Activated CD8-positive, alpha-beta memory T cell treated with anti-CD3 and anti-CD28 coated beads, Interleukin-2, amount 50 U/mL, for 4 hours (primary cell): Measurements from ENCODE around the gene IGFBP2.
"Not testable (repeated sequence)": the region's sequence is repeated elsewhere in the genome, so short reads cannot be mapped to it uniquely, and the experiment has no call there.

Experiments used
- DNase-seq: peaks from one replicate; pipeline ENCODE4 v3.0.0-alpha.2; 2020

The IGFBP2 gene, protein sequence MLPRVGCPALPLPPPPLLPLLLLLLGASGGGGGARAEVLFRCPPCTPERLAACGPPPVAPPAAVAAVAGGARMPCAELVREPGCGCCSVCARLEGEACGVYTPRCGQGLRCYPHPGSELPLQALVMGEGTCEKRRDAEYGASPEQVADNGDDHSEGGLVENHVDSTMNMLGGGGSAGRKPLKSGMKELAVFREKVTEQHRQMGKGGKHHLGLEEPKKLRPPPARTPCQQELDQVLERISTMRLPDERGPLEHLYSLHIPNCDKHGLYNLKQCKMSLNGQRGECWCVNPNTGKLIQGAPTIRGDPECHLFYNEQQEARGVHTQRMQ

DNA sequence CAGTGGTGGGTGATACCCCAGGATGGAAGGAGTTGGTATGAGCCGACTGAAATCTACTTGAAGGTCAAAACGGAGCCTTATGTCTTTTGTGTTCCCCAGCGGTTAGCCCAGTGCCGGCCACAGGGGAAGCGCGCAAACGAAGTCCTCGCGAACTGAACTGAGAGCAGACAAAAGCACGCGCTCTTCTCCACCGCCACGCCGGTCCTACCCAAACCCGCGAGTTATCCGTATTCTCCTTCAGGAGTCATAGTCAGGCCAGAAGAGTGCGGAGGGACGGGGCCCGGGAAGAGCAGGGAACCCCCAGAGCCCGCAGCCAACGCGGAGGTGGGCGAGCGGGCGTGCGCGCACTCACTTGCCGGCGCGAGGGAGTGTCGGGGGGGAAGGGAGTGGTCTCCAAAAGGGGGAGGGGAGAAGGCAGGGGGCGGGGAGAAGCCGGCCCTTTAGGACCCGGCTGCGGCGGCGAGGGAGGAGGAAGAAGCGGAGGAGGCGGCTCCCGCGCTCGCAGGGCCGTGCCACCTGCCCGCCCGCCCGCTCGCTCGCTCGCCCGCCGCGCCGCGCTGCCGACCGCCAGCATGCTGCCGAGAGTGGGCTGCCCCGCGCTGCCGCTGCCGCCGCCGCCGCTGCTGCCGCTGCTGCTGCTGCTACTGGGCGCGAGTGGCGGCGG lies at the start of gene IGFBP2:
Gene IGFBP2 (plus strand): TSS at position 469 of the 664 bp plus-strand sequence. CDS start 104 bp downstream, at position 573.
- peak; percentile 30 for DNase-seq

DNA sequence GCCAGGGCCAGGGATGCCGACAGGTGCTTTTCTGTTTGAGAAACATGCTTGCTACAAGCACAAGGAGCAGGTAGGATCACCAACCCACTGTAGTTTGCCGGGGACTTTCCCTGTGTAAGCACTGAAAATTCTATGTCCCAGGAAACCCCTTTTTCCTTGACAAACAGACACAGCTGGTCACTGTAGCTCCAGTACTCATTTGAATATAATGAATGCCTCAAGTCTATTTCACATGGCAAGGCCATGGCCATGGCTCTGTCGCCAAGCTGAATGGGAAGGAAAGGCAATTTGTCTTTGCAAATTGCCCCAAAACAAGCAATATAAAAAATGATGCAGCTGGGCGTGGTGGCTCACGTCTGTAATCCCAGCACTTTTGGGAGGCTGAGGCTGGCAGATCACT lies 49.6 kb upstream of the IGFBP2 start:
- DNase-seq: no peak

- no peak for DNase-seq
These were observed 49.1 kb upstream of the IGFBP2 start for GRCh38 chr2:216584112-216584511.

DNA sequence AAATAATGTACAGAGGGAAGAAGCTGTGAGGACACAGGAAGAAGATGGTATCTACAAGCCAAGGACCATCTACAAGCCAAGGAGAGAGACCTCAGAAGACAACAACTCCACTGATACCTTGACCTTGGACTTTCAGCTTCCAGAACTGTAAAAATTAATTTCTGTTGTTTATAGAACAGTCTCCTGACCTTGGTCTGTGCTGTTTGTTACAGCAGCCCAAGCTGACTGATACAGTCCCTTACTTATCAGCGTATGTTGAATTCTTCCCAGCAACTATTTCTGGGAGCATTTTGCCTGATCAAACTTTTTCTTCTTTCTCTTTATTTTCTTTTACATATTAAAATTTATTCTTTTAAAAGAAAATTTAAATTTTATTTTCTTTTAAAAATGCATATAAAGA lies 47.8 kb upstream of the IGFBP2 start:
- no peak for DNase-seq

DNA sequence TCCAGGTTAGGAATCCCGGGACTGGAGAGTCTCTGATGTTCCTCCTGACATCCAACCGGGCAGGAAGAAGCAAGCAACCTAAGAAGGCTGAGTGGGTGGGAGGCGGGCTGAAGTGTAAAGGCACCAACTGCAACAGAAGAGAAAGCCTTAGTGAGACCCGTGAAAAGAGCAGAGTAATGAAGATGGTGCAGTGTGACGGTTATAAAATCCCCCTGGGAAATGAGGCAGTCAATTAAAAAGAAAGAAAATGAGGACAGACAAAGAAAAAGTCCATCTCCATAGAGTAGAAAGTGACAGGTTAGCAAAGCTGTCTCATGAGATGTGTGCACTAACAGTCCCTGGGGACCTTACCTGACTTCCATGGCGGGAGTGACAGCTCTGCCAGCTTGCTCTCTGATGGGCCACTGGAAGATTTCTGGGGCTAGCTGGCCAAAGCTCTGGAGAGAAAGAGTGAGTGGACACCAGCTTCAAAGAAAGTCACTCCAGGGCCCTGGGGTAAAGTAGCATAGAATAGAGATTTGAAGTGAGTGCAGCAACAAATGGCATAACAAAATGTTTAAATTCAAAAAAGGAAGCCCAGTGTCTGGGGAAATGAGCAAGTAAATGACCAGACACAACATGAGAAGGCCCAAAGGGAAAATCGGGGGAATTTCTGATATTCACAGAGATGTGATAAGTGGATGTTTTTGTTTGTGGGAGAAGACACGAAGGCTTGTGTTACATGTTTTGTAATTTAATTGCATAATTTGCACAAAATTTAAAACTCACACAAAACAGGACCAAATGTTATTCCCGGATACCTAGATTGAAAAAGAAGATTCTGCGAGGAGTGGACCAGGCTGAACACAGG lies 44.1 kb upstream of the IGFBP2 start:
- DNase-seq: no peak

GRCh38 chr2:216589791-216590190 lies 43.4 kb upstream of the IGFBP2 start:
- DNase-seq: no peak

- no peak for DNase-seq
These were observed 42.4 kb upstream of the IGFBP2 start for GRCh38 chr2:216590780-216591179.

DNA sequence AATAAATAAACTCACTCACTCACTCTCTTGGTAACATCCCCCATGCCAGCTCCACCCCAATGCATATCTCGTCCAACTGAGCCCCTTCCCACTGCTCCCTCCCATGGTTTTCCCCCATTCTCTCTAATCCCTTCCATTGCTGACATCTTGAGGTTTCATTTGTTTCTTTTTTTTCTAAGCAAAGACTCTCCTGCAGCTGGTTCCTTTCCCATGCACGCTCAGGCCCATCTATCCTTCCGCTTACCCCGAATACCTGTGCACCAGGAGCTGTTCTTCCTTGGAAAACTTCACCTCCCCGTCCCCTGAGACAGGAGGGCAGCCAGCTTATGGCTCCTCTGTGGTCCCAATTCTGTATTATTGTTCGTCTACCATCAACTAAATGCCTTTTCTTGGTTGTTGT lies 41.7 kb upstream of the IGFBP2 start:
- DNase-seq: no peak

- DNase-seq: no peak
These were observed 39.1 kb upstream of the IGFBP2 start for GRCh38 chr2:216594081-216594480.

- no peak for DNase-seq
These were observed 36.8 kb upstream of the IGFBP2 start for GRCh38 chr2:216596236-216596979.

GRCh38 chr2:216596980-216597509 lies 36.2 kb upstream of the IGFBP2 start:
- DNase-seq: no peak

DNA sequence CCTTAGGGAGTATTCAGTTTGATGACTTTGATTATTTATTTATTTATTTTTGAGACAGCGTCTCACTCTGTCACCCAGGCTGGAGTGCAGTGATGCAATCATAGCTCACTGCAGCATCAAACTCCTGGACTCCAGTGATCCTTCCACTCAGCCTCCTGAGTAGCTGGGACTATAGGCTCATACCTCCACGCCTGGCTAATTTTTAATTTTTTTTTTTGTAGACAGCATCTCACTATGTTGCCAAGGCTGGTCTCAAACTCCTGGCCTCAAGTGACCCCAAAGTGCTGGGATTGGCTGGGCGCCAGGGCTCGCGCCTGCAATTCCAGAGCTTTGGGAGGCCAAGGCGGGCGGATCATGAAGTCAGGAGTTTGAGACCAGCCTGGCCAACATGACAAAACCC lies 35.4 kb upstream of the IGFBP2 start:
- DNase-seq: not testable (repeated sequence)

- DNase-seq: no peak
These were observed 31.4 kb upstream of the IGFBP2 start for GRCh38 chr2:216601632-216602409.

GRCh38 chr2:216603010-216603883 lies 30.0 kb upstream of the IGFBP2 start:
- DNase-seq: no peak

- no peak for DNase-seq
These were observed 29.4 kb upstream of the IGFBP2 start for GRCh38 chr2:216603884-216604245.

DNA sequence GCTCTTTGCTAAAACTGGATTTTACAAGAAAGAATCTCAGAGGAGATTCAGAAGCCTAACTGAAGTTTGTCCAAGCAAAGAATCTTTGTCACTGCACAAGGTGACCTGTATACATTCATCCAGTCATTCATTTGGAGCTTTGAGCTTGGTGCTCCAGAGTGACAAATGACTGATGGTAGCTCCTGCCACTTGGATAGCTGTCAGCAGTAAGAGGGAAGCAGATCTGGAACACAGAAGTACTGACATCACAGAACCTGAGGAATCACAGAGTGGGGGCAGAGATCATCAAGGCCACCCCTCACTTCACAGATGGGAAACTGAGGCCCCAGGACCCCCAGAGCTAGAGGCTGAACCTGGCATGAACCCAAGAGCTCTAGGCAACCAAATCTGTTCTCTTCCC lies 28.8 kb upstream of the IGFBP2 start:
- DNase-seq: no peak

DNA sequence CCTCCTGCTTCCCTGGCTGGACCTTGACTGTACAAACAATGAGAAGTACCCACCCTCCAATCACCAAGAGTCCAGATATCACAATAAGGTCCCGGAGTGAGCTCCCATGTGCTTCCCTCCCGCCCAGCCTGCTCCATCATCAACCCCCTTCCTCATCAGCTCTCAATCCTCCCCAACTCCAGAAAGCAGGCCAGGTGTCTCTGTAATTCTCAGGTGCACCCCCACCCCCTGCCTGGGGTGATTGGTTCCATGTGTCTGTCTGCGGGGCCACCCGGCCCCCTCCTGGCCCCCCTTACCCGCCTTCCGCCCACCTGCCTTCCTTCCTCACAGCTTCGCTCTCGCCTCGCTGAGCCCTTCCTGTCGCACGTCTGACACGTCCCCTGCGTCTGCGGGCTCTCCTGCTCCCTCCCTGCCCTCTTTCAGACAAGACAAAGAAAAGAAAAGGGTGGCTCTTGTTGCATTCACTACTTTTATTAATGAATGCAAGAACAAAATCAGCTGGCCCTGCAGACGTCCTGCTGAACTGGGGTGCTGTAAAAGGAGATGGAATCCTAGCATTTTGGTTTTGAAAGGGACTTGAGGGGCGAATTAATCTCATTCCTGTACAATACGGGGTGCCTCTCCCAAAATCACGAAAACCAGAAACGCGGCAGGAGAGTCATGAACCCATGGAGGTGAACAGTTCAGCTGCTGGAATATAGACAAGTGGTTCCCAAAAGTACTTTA lies 26.5 kb upstream of the IGFBP2 start:
- peak; percentile 58 for DNase-seq

- no peak for DNase-seq
These were observed 26.0 kb upstream of the IGFBP2 start for GRCh38 chr2:216607277-216607560.

DNA sequence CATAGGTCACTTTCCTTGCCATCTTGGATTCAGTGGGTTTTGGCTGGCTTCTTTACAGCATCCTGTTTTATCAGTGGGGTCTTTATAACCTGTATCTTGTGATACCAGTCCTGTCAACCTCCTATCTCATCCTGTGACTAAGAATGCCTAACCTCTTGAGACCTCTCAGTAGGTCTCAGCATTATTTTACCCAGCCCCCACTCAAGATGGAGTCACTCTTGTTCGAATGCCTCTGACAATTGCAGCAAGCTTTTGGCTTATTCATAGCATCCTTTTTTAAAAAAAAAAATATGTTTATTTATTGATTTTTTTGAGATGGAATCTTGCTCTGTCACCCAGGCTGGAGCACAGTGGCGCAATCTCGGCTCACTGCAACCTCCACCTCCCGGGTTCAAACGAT lies 24.7 kb upstream of the IGFBP2 start:
- no peak for DNase-seq

DNA sequence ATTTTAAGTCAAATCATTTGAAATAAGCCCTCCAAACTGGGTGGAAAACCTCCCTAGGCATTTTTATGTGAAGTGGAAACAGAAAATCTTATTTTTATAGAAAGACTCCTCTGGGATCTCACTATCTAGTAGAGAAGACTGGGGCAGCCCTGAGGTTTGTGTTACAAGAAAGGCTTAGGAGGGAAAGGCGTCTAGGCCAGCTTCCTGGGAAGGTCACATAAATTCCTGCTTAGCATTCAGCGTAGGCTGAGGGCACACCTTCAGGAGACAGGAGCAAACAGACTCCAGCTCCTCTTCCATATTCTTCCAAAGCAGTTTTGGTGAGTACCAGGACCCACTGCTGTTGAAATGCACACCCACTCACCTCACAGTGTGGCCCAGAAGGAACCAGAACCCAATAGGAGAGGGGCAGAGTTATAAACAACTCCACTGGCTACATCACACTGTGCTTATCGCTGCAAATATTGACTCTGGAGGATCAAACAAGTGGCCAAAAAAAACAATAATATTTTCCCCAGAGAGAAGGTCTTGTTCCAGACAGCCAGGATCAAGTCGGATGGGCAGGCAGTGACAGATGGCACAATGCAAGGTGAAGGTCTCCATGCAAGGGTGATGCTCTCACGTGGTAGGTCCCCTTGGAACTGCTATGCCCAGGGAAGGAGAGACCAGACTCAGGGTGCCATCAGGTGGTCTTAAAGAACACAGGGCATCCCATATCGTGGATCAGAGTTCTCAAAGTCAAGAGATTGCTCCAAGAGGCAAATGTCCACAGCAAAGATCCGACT lies 17.7 kb upstream of the IGFBP2 start:
- no peak for DNase-seq
